HG03575 (cell line): ENCODE measurements around the gene LMO7.
"Not testable (repeated sequence)": the region's sequence is repeated elsewhere in the genome, so short reads cannot be mapped to it uniquely, and the experiment has no call there.

ENCODE experiments used
- ATAC-seq: cut with Tn5 transposase; IDR thresholded peaks from one replicate; pipeline ENCODE4 v1.9.1; 2021; ENCODE audit not compliant: unreplicated experiment, insufficient number of reproducible peaks, low FRiP score; ENCODE audit errors: extremely low read depth

Gene LMO7

GRCh38 chr13:75725736-75726135, 89.6 kb downstream of the LMO7 start:
- ATAC-seq, result no peak

GRCh38 chr13:75726306-75726705, 90.2 kb downstream of the LMO7 start:
- no peak for ATAC-seq

GRCh38 chr13:75733113-75733512, 97.0 kb downstream of the LMO7 start:
- ATAC-seq, result not testable (repeated sequence)

- no peak for ATAC-seq
Observed at GRCh38 chr13:75736173-75736572, 100.0 kb downstream of the LMO7 start.

- ATAC-seq, result no peak
Observed at GRCh38 chr13:75738841-75739240, 102.7 kb downstream of the LMO7 start.

GRCh38 chr13:75739244-75739868, 103.2 kb downstream of the LMO7 start:
- peak; percentile 70 for ATAC-seq

GRCh38 chr13:75740031-75740430, 103.9 kb downstream of the LMO7 start:
- no peak for ATAC-seq

GRCh38 chr13:75743072-75743471, 106.9 kb downstream of the LMO7 start:
- not testable (repeated sequence) for ATAC-seq

- ATAC-seq, result no peak
Observed at GRCh38 chr13:75744127-75744526, 108.0 kb downstream of the LMO7 start.

GRCh38 chr13:75745387-75745786, 109.3 kb downstream of the LMO7 start:
- ATAC-seq, result no peak

GRCh38 chr13:75748874-75749273, 112.7 kb downstream of the LMO7 start:
- no peak for ATAC-seq

- ATAC-seq, result no peak
Observed at GRCh38 chr13:75749407-75749806, 113.3 kb downstream of the LMO7 start.

GRCh38 chr13:75751350-75751749, 115.2 kb downstream of the LMO7 start:
- ATAC-seq, result no peak

GRCh38 chr13:75752826-75753225, 116.7 kb downstream of the LMO7 start:
- ATAC-seq, result no peak

- no peak for ATAC-seq
Observed at GRCh38 chr13:75754936-75755335, 118.8 kb downstream of the LMO7 start.

GRCh38 chr13:75757336-75757735, 121.2 kb downstream of the LMO7 start:
- no peak for ATAC-seq

GRCh38 chr13:75759531-75759930, 123.4 kb downstream of the LMO7 start:
- no peak for ATAC-seq

GRCh38 chr13:75760131-75761021, 124.2 kb downstream of the LMO7 start:
- peak; percentile 29 for ATAC-seq

GRCh38 chr13:75761369-75761768, 125.2 kb downstream of the LMO7 start:
- ATAC-seq, result no peak
